Osteoblast (primary cell): ENCODE measurements around the gene POU4F3. TPM values are rescaled to one million over a fixed set of nuclear protein-coding genes. Genes with fewer than 3 reads are reported as not detected.

Experiments
- DNase-seq: peaks from one replicate; pipeline ENCODE4 v3.0.0; 2011; ENCODE audit warnings: low spot score, mixed read lengths; ENCODE audit not compliant: insufficient read length; ENCODE audit errors: missing footprints
- H2AFZ ChIP-seq: 2 replicates; pipeline ENCODE4 v1.6.0; 2011; ENCODE audit warnings: mild to moderate bottlenecking, low read length
- H3K27ac ChIP-seq: 2 replicates; pipeline ENCODE4 v1.5.1; 2011; ENCODE audit warnings: mild to moderate bottlenecking, low read depth, low read length, moderate library complexity
- H3K27me3 ChIP-seq: 2 replicates; pipeline ENCODE4 v1.6.0; 2012; ENCODE audit warnings: mild to moderate bottlenecking, control low read depth, inconsistent platforms, low read length, moderate library complexity; ENCODE audit not compliant: insufficient read depth
- H3K36me3 ChIP-seq: 2 replicates; pipeline ENCODE4 v1.5.1; 2011; ENCODE audit warnings: mild to moderate bottlenecking, low read length, control low read depth, moderate library complexity; ENCODE audit not compliant: insufficient read depth
- H3K4me1 ChIP-seq: 2 replicates; pipeline ENCODE4 v1.5.1; 2011; ENCODE audit warnings: mild to moderate bottlenecking, low read length, control low read depth, moderate library complexity; ENCODE audit not compliant: insufficient read depth
- H3K4me2 ChIP-seq: 2 replicates; pipeline ENCODE4 v1.6.0; 2011; ENCODE audit warnings: mild to moderate bottlenecking, low read length; ENCODE audit not compliant: insufficient read depth
- H3K4me3 ChIP-seq: fragments of 200-600 bp; sonication (generic); 3 replicates; pipeline ENCODE4 v1.5.1; 2012; ENCODE audit warnings: mild to moderate bottlenecking, low read length, inconsistent platforms; ENCODE audit not compliant: insufficient read depth
- H3K79me2 ChIP-seq: 2 replicates; pipeline ENCODE4 v1.6.0; 2012; ENCODE audit warnings: mild to moderate bottlenecking, low read length, control low read depth, inconsistent platforms; ENCODE audit not compliant: insufficient read depth
- H3K9me3 ChIP-seq: 2 replicates; pipeline ENCODE4 v1.5.1; 2011; ENCODE audit warnings: low read depth, low read length, control low read depth
- H4K20me1 ChIP-seq: 2 replicates; pipeline ENCODE4 v1.6.0; 2012; ENCODE audit warnings: mild to moderate bottlenecking, low read length, control low read depth; ENCODE audit not compliant: insufficient read depth
- CTCF ChIP-seq: IDR thresholded peaks from 2 replicates; pipeline ENCODE4 v1.5.1; 2011; ENCODE audit warnings: mild to moderate bottlenecking, low read depth, low read length, moderate library complexity; ENCODE audit errors: extremely low read depth
- total RNA-seq: library from RNA; depleted of rRNA; stranded (reverse); fragments of >200 nt; gene quantifications from 2 replicates; pipeline ENCODE4 v1.2.3, GENCODE V29; 2012

The POU4F3 gene
- total RNA-seq, 1 donor: under 0.01 TPM

GRCh38 chr5:146368137-146368536, 29.5 kb downstream of the POU4F3 start:
- Histone ChIP-seq H3K27ac (no peak overlapping the region), H4K20me1 (no peaks in the 10 kb centered on the region), H3K36me3 (no peaks in the 10 kb centered on the region), H3K9me3 (no peaks in the 10 kb centered on the region), H3K79me2 (no peaks in the 10 kb centered on the region), H3K4me2 (no peak overlapping the region), H3K4me3 (no peak overlapping the region), H2AFZ (no peak overlapping the region), H3K27me3 (peaks cover 8% of the 10 kb centered on the region), H3K4me1 (peaks cover 7% of the 10 kb centered on the region)
- no peak for DNase-seq
- no peak for TF ChIP-seq CTCF

GRCh38 chr5:146369691-146370090, 31.1 kb downstream of the POU4F3 start:
- DNase-seq: no peak
- no peaks in the 10 kb centered on the region for H4K20me1 ChIP-seq
- H3K4me3 ChIP-seq: no peak overlapping the region
- H3K4me1 ChIP-seq: peaks cover 7% of the 10 kb centered on the region
- no peaks in the 10 kb centered on the region for H3K9me3 ChIP-seq
- no peak overlapping the region for H3K27ac ChIP-seq
- H3K4me2 ChIP-seq: no peak overlapping the region
- TF ChIP-seq CTCF: no peak
- no peaks in the 10 kb centered on the region for H3K79me2 ChIP-seq
- H2AFZ ChIP-seq: no peak overlapping the region
- H3K36me3 ChIP-seq: no peaks in the 10 kb centered on the region
- H3K27me3 ChIP-seq: peaks cover 8% of the 10 kb centered on the region

- peaks cover 13% of the 10 kb centered on the region for H3K27me3 ChIP-seq
- H3K79me2 ChIP-seq: no peaks in the 10 kb centered on the region
Measured at GRCh38 chr5:146376821-146377220, 38.2 kb downstream of the POU4F3 start.

GRCh38 chr5:146378986-146379385, 40.3 kb downstream of the POU4F3 start:
- no peaks in the 10 kb centered on the region for H4K20me1 ChIP-seq
- no peak for DNase-seq

More at GRCh38 chr5:146376821-146377220, 38.2 kb downstream of the POU4F3 start:
- no peaks in the 10 kb centered on the region for H3K4me1 ChIP-seq
- no peaks in the 10 kb centered on the region for H3K9me3 ChIP-seq
- H3K4me2 ChIP-seq: no peak overlapping the region
- DNase-seq: no peak
- H2AFZ ChIP-seq: no peak overlapping the region
- no peak overlapping the region for H3K27ac ChIP-seq
- no peak overlapping the region for H3K4me3 ChIP-seq
- no peaks in the 10 kb centered on the region for H4K20me1 ChIP-seq
- H3K36me3 ChIP-seq: no peaks in the 10 kb centered on the region
- TF ChIP-seq CTCF: no peak

More at GRCh38 chr5:146378986-146379385, 40.3 kb downstream of the POU4F3 start:
- H2AFZ ChIP-seq: no peak overlapping the region
- TF ChIP-seq CTCF: no peak
- no peaks in the 10 kb centered on the region for H3K9me3 ChIP-seq
- no peak overlapping the region for H3K4me3 ChIP-seq
- no peak overlapping the region for H3K4me2 ChIP-seq
- no peaks in the 10 kb centered on the region for H3K4me1 ChIP-seq
- H3K27ac ChIP-seq: no peak overlapping the region
- peaks cover 13% of the 10 kb centered on the region for H3K27me3 ChIP-seq
- no peaks in the 10 kb centered on the region for H3K79me2 ChIP-seq
- H3K36me3 ChIP-seq: no peaks in the 10 kb centered on the region
